Measurements from ENCODE around the gene HABP4.

DNA sequence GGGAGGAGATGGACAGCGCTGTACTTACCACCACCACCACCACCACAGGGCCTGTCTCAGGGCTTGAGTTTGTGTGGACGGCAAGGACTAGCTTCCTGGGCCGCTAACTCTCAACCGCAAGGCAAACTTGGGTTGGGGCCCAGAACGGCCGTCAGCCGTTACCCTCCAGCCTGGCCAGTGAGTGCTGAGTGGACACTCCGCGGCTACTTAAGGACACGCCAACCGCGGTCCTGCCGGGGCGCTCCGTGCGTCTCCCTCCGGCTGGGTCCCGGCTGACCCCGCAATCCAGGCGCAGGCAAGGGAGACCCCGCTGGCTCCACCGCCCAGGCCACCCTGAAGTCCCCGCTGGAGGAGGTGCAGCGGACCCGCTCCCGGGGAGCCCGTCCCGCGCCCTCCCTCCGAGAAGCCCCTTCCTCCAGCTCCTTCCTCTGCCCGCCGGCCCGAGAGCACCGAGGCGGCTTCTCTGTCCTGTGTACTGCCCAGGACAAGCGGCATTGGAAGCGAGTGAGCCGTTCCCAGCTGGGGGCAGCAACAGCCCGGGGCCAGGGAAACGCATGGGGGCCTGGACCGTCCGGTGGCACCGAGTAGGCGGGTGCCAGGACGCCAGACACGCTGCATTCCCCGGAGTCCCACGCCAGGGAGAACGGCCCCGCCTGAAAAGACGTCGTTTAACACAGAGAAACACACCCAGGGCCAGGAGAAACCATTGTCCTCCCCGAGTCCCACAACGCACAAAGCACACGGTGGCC, 46.6 kb downstream of the HABP4 start:
- TF ChIP-seq EP300 (IDR thresholded peaks at IDR 0.05; ENCODE audit: low read depth) (no peak), POLR2A (IDR thresholded peaks at IDR 0.05) (no peak), CTCF (IDR thresholded peaks at IDR 0.05) (no peak)

Data from transverse colon (tissue), 3 donors.